Fibroblast of lung (primary cell): ENCODE results near the gene CD244.

Experiments used
- EZH2 ChIP-seq: IDR thresholded peaks from 2 replicates; pipeline ENCODE4 v1.5.1; 2012; ENCODE audit warnings: low read length, control low read depth, mild to moderate bottlenecking; ENCODE audit errors: missing control alignments
- TF ChIP-seq, protein P1 (sequence below), 2 donors: IDR thresholded peaks in 1 of 2; conservative IDR thresholded peaks in 1 of 2; 1 replicate in 1 of 2; 2 replicates in 1 of 2; pipeline ENCODE4 v1.5.1; 2011 to 2012; ENCODE audit warnings: low read length in 2 of 2, control low read depth in 1 of 2, inconsistent platforms in 1 of 2, low read depth in 1 of 2, mild to moderate bottlenecking in 1 of 2

DNA sequence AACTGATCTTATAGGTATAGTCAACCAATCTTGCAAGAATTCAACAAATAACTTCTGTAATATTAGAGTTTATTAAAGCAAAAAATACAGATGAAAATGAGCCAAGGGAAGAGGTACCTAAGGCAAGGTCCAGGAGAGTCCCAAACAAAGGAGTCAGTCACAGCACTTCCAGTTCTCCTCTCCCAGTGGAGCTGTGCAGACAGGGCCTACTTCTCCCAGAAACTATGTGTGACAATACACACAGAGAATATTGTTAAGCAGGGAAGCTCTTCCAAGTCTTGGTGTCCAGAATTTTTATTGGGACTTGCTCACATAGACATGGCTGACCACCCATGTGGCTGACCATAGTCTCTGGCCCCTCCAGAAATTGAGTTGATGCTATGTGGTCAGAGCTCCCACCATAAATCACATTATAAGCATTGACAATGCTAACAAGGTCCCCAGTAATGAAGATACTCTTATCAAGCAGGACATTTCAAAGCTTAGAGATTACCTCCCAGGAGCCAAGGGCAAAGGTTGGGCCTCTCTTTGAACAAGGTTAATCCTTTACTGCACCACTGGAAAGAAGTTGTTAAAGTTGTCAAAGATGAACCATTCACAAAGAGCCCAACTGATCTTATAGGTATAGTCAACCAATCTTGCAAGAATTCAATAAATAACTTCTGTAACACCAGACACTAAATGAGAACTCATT lies 3.5 kb upstream of the CD244 start:
- TF ChIP-seq, protein P1, sequence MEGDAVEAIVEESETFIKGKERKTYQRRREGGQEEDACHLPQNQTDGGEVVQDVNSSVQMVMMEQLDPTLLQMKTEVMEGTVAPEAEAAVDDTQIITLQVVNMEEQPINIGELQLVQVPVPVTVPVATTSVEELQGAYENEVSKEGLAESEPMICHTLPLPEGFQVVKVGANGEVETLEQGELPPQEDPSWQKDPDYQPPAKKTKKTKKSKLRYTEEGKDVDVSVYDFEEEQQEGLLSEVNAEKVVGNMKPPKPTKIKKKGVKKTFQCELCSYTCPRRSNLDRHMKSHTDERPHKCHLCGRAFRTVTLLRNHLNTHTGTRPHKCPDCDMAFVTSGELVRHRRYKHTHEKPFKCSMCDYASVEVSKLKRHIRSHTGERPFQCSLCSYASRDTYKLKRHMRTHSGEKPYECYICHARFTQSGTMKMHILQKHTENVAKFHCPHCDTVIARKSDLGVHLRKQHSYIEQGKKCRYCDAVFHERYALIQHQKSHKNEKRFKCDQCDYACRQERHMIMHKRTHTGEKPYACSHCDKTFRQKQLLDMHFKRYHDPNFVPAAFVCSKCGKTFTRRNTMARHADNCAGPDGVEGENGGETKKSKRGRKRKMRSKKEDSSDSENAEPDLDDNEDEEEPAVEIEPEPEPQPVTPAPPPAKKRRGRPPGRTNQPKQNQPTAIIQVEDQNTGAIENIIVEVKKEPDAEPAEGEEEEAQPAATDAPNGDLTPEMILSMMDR (conservative IDR thresholded peaks at IDR 0.05 in 1 of 2, IDR thresholded peaks at IDR 0.05 in 1 of 2; ENCODE audit: low read depth in 1 of 2, low read length in 2 of 2) = no peak
- no peak for TF ChIP-seq EZH2
